Stimulated activated naive CD8-positive, alpha-beta T cell treated with anti-CD3 and anti-CD28 coated beads, Interleukin-15, amount 100 ng/mL, for 72 hours (primary cell): ENCODE results near the gene CACNA2D1.
"Not testable (repeated sequence)": the region's sequence is repeated elsewhere in the genome, so short reads cannot be mapped to it uniquely, and the experiment has no call there.

Experiments
- ATAC-seq: fragments of 150-1000 bp; cut with Tn5 transposase; 2 replicates; pipeline ENCODE4 v1.10.0; 2021; ENCODE audit warnings: mild to moderate bottlenecking, moderate library complexity
- DNase-seq, 2 donors: peaks; one replicate each; pipeline ENCODE4 v3.0.0; 2021 to 2022
- H3K27ac Mint-ChIP-seq, 2 donors: one replicate each; pipeline ENCODE4 v1.8.0; 2022; ENCODE audit warnings: mild to moderate bottlenecking in 2 of 2, mixed read lengths in 2 of 2, moderate library complexity in 2 of 2
- H3K27me3 Mint-ChIP-seq: one replicate; pipeline ENCODE4 v1.8.0; 2022; ENCODE audit warnings: mixed read lengths
- H3K4me1 Mint-ChIP-seq: one replicate; pipeline ENCODE4 v1.8.0; 2022; ENCODE audit warnings: mild to moderate bottlenecking, mixed read lengths
- H3K4me3 Mint-ChIP-seq, 2 donors: one replicate each; pipeline ENCODE4 v1.8.0; 2022; ENCODE audit warnings: mild to moderate bottlenecking in 2 of 2, mixed read lengths in 2 of 2, moderate library complexity in 1 of 2
- H3K9me3 Mint-ChIP-seq, 2 donors: one replicate each; pipeline ENCODE4 v1.8.0; 2022; ENCODE audit warnings: mixed read lengths in 2 of 2

CACNA2D1 gene

GRCh38 chr7:82386571-82386970 is 57.0 kb downstream of the CACNA2D1 start:
- H3K9me3 Mint-ChIP-seq, H3K4me1 Mint-ChIP-seq, ATAC-seq, H3K27me3 Mint-ChIP-seq, DNase-seq, H3K4me3 Mint-ChIP-seq, H3K27ac Mint-ChIP-seq: not testable (repeated sequence)

- no peaks in the 10 kb centered on the region for H3K27me3 Mint-ChIP-seq
- no peak overlapping the region for H3K4me3 Mint-ChIP-seq
- H3K9me3 Mint-ChIP-seq = no peaks in the 10 kb centered on the region
- H3K27ac Mint-ChIP-seq = no peak overlapping the region
- DNase-seq = no peak
- ATAC-seq = no peak
- no peaks in the 10 kb centered on the region for H3K4me1 Mint-ChIP-seq
Measured at GRCh38 chr7:82384779-82385178, 58.8 kb downstream of the CACNA2D1 start.

- H3K27me3 Mint-ChIP-seq = no peaks in the 10 kb centered on the region
Measured at GRCh38 chr7:82384051-82384464, 59.5 kb downstream of the CACNA2D1 start.

GRCh38 chr7:82382276-82382675 is 61.3 kb downstream of the CACNA2D1 start:
- DNase-seq (no peak), ATAC-seq (no peak)
- no peaks in the 10 kb centered on the region for H3K4me1 Mint-ChIP-seq
- no peaks in the 10 kb centered on the region for H3K9me3 Mint-ChIP-seq
- H3K27me3 Mint-ChIP-seq = no peaks in the 10 kb centered on the region
- H3K27ac Mint-ChIP-seq = no peak overlapping the region
- H3K4me3 Mint-ChIP-seq = no peak overlapping the region

More at GRCh38 chr7:82384051-82384464, 59.5 kb downstream of the CACNA2D1 start:
- ATAC-seq = no peak
- no peaks in the 10 kb centered on the region for H3K4me1 Mint-ChIP-seq
- no peak overlapping the region for H3K4me3 Mint-ChIP-seq
- no peak for DNase-seq
- no peaks in the 10 kb centered on the region for H3K9me3 Mint-ChIP-seq
- no peak overlapping the region for H3K27ac Mint-ChIP-seq

GRCh38 chr7:82376739-82377138 is 66.8 kb downstream of the CACNA2D1 start:
- Mint-ChIP-seq H3K27me3 (no peaks in the 10 kb centered on the region), H3K4me1 (no peaks in the 10 kb centered on the region), H3K9me3 (no peaks in the 10 kb centered on the region), H3K27ac (no peak overlapping the region), H3K4me3 (no peak overlapping the region)
- no peak for ATAC-seq
- DNase-seq = no peak

GRCh38 chr7:82375713-82376112 is 67.9 kb downstream of the CACNA2D1 start:
- Mint-ChIP-seq H3K27ac (no peak overlapping the region), H3K4me3 (no peak overlapping the region)
- ATAC-seq = no peak

GRCh38 chr7:82375129-82375528 is 68.4 kb downstream of the CACNA2D1 start:
- no peak overlapping the region for H3K4me3 Mint-ChIP-seq
- H3K27me3 Mint-ChIP-seq = no peaks in the 10 kb centered on the region
- DNase-seq (no peak), ATAC-seq (no peak)
- H3K27ac Mint-ChIP-seq = no peak overlapping the region
- no peaks in the 10 kb centered on the region for H3K9me3 Mint-ChIP-seq
- H3K4me1 Mint-ChIP-seq = no peaks in the 10 kb centered on the region

More at GRCh38 chr7:82375713-82376112, 67.9 kb downstream of the CACNA2D1 start:
- Mint-ChIP-seq H3K9me3 (no peaks in the 10 kb centered on the region), H3K4me1 (no peaks in the 10 kb centered on the region), H3K27me3 (no peaks in the 10 kb centered on the region)
- no peak for DNase-seq

GRCh38 chr7:82373926-82374635 is 69.5 kb downstream of the CACNA2D1 start:
- ATAC-seq = no peak
- no peak overlapping the region for H3K4me3 Mint-ChIP-seq
- no peak for DNase-seq
- H3K27me3 Mint-ChIP-seq = no peaks in the 10 kb centered on the region
- H3K27ac Mint-ChIP-seq = no peak overlapping the region
- H3K4me1 Mint-ChIP-seq = no peaks in the 10 kb centered on the region
- no peaks in the 10 kb centered on the region for H3K9me3 Mint-ChIP-seq

- ATAC-seq (no peak), DNase-seq (no peak)
- no peaks in the 10 kb centered on the region for H3K4me1 Mint-ChIP-seq
- H3K27me3 Mint-ChIP-seq = no peaks in the 10 kb centered on the region
- H3K27ac Mint-ChIP-seq = no peak overlapping the region
- H3K9me3 Mint-ChIP-seq = no peaks in the 10 kb centered on the region
- no peak overlapping the region for H3K4me3 Mint-ChIP-seq
Measured at GRCh38 chr7:82364671-82365070, 78.9 kb downstream of the CACNA2D1 start.

- Mint-ChIP-seq H3K4me3 (no peak overlapping the region), H3K9me3 (no peaks in the 10 kb centered on the region), H3K27ac (no peak overlapping the region), H3K27me3 (no peaks in the 10 kb centered on the region), H3K4me1 (no peaks in the 10 kb centered on the region)
- ATAC-seq = no peak
- no peak for DNase-seq
Measured at GRCh38 chr7:82364048-82364447, 79.5 kb downstream of the CACNA2D1 start.

GRCh38 chr7:82362129-82362706 is 81.4 kb downstream of the CACNA2D1 start:
- no peaks in the 10 kb centered on the region for H3K27me3 Mint-ChIP-seq
- DNase-seq (no peak), ATAC-seq (no peak)
- no peaks in the 10 kb centered on the region for H3K9me3 Mint-ChIP-seq
- H3K4me3 Mint-ChIP-seq = no peak overlapping the region
- no peak overlapping the region for H3K27ac Mint-ChIP-seq
- H3K4me1 Mint-ChIP-seq = no peaks in the 10 kb centered on the region

GRCh38 chr7:82360591-82361368 is 82.8 kb downstream of the CACNA2D1 start:
- no peaks in the 10 kb centered on the region for H3K9me3 Mint-ChIP-seq
- no peak overlapping the region for H3K27ac Mint-ChIP-seq
- no peak overlapping the region for H3K4me3 Mint-ChIP-seq
- H3K4me1 Mint-ChIP-seq = no peaks in the 10 kb centered on the region
- no peaks in the 10 kb centered on the region for H3K27me3 Mint-ChIP-seq
- DNase-seq = no peak
- ATAC-seq = no peak

- Mint-ChIP-seq H3K27ac (no peak overlapping the region), H3K27me3 (no peaks in the 10 kb centered on the region), H3K9me3 (no peaks in the 10 kb centered on the region), H3K4me1 (no peaks in the 10 kb centered on the region), H3K4me3 (no peak overlapping the region)
- DNase-seq (no peak), ATAC-seq (no peak)
Measured at GRCh38 chr7:82359426-82359825, 84.2 kb downstream of the CACNA2D1 start.

- Mint-ChIP-seq H3K27me3 (no peaks in the 10 kb centered on the region), H3K4me1 (no peaks in the 10 kb centered on the region), H3K27ac (no peak overlapping the region), H3K4me3 (no peak overlapping the region), H3K9me3 (no peaks in the 10 kb centered on the region)
- no peak for ATAC-seq
- DNase-seq = no peak
Measured at GRCh38 chr7:82358923-82359322, 84.7 kb downstream of the CACNA2D1 start.

- ATAC-seq = no peak
- Mint-ChIP-seq H3K4me1 (no peaks in the 10 kb centered on the region), H3K9me3 (no peaks in the 10 kb centered on the region), H3K27ac (no peak overlapping the region), H3K27me3 (no peaks in the 10 kb centered on the region), H3K4me3 (no peak overlapping the region)
- no peak for DNase-seq
Measured at GRCh38 chr7:82358009-82358578, 85.5 kb downstream of the CACNA2D1 start.

- ATAC-seq = no peak
- Mint-ChIP-seq H3K27ac (no peak overlapping the region), H3K4me3 (no peak overlapping the region), H3K9me3 (no peaks in the 10 kb centered on the region), H3K27me3 (no peaks in the 10 kb centered on the region), H3K4me1 (no peaks in the 10 kb centered on the region)
- DNase-seq = no peak
Measured at GRCh38 chr7:82348251-82348650, 95.3 kb downstream of the CACNA2D1 start.
